K562 (cell line): ENCODE data around the gene NEURL1. TPM values are rescaled to one million over a fixed set of nuclear protein-coding genes. Genes with fewer than 3 reads are reported as not detected.
A peak's percentile ranks its signal among the peaks of the same experiment; 100 is the strongest.

Experiments
- ADNP ChIP-seq: fragments of 200-800 bp; sonication (Bioruptor generic); IDR thresholded peaks from 2 replicates; pipeline ENCODE4 v1.6.1; 2016; ENCODE audit warnings: missing genetic modification characterization, missing compliant biosample characterization
- FOSL1 ChIP-seq: fragments of 200-800 bp; sonication (Bioruptor generic); conservative IDR thresholded peaks from 2 replicates; pipeline ENCODE4 v1.6.1; 2016; ENCODE audit warnings: missing genetic modification characterization, missing compliant biosample characterization
- FOXA3 ChIP-seq, 2 experiments: fragments of 450-650 bp in 1 of 2; sonication (generic) in 1 of 2; formaldehyde crosslinking; IDR thresholded peaks in 1 of 2; conservative IDR thresholded peaks in 1 of 2; 2 replicates each; pipeline versions ENCODE4 v1.4.0 to v1.8.0; 2020 to 2022; ENCODE audit warnings: mild to moderate bottlenecking in 2 of 2, missing genetic modification reagents in 1 of 2
- GATA2 ChIP-seq: sonication (generic); formaldehyde crosslinking; IDR thresholded peaks from 2 replicates; pipeline ENCODE4 v1.4.0; 2020; ENCODE audit warnings: mild to moderate bottlenecking, missing genetic modification reagents
- HOXB6 ChIP-seq: fragments of 250-450 bp; sonication (Bioruptor Pico); IDR thresholded peaks from 2 replicates; pipeline ENCODE4 v1.5.1; 2022; ENCODE audit warnings: mild to moderate bottlenecking, borderline replicate concordance
- ILK ChIP-seq: fragments of 450-650 bp; IDR thresholded peaks from 2 replicates; pipeline ENCODE4 v1.6.1; 2016; ENCODE audit warnings: missing genetic modification characterization, low read depth, mild to moderate bottlenecking, missing compliant biosample characterization, moderate library complexity, borderline replicate concordance
- LEF1 ChIP-seq: fragments of 450-650 bp; IDR thresholded peaks from 2 replicates; pipeline ENCODE4 v1.6.1; 2016; ENCODE audit warnings: mild to moderate bottlenecking
- MEF2A ChIP-seq: IDR thresholded peaks from 2 replicates; pipeline ENCODE4 v1.6.1; 2011; ENCODE audit warnings: low read depth, mild to moderate bottlenecking, low read length, moderate library complexity; ENCODE audit not compliant: control insufficient read depth
- MTA1 ChIP-seq: fragments of 450-650 bp; IDR thresholded peaks from 2 replicates; pipeline ENCODE4 v1.6.1; 2017; ENCODE audit warnings: borderline replicate concordance
- PTRF ChIP-seq: fragments of 450-650 bp; IDR thresholded peaks from 2 replicates; pipeline ENCODE4 v1.6.1; 2016; ENCODE audit warnings: mild to moderate bottlenecking, missing genetic modification characterization, missing compliant biosample characterization
- SMARCB1 ChIP-seq: IDR thresholded peaks from 2 replicates; pipeline ENCODE4 v1.6.1; 2011; ENCODE audit warnings: improper control_type of control experiment, low read depth; ENCODE audit not compliant: insufficient read length
- polyA plus RNA-seq, 8 experiments: library from polyadenylated mRNA; depleted of rRNA in 4 of 8; stranded (reverse) in 5 of 8; unstranded in 3 of 8; fragments of >200 nt; fragmentation: Nextera tagmentation in 2 of 8; fragmentation: Illumina TruSeq in 1 of 8; extraction: Ambion mirVana in 2 of 8; extraction: Trizol in 1 of 8; gene quantifications; 2 replicates each; pipeline versions ENCODE4 v1.2.1 to v1.2.3, GENCODE V29; 2011 to 2014; ENCODE audit warnings: inconsistent platforms in 1 of 8, missing spikeins in 1 of 8
- total RNA-seq, 7 experiments: library from RNA; depleted of rRNA in 6 of 7; stranded (reverse); fragments of >200 nt in 6 of 7; fragmentation: Illumina TruSeq in 2 of 7; extraction: Trizol in 2 of 7; gene quantifications; 2 replicates each; pipeline versions ENCODE4 v1.2.1 to v1.2.3, GENCODE V29; 2011 to 2021; ENCODE audit warnings: low replicate concordance in 1 of 7
- TF ChIP-seq, protein P1 (sequence below): fragments of 450-650 bp; IDR thresholded peaks from 2 replicates; pipeline ENCODE4 v1.6.1; 2016; ENCODE audit warnings: mild to moderate bottlenecking, moderate library complexity
- TF ChIP-seq, protein P2 (sequence below): sonication (generic); formaldehyde crosslinking; IDR thresholded peaks from 2 replicates; pipeline ENCODE4 v1.8.1; 2022; ENCODE audit warnings: missing genetic modification reagents

The NEURL1 gene
- total and polyA plus RNA-seq, 9 of the 15 experiments (the other 6 are each of a cell fraction or from before 2014, with no cell fraction given): 0.01 to 0.45 (median 0.16) TPM; not detected in 5

DNA sequence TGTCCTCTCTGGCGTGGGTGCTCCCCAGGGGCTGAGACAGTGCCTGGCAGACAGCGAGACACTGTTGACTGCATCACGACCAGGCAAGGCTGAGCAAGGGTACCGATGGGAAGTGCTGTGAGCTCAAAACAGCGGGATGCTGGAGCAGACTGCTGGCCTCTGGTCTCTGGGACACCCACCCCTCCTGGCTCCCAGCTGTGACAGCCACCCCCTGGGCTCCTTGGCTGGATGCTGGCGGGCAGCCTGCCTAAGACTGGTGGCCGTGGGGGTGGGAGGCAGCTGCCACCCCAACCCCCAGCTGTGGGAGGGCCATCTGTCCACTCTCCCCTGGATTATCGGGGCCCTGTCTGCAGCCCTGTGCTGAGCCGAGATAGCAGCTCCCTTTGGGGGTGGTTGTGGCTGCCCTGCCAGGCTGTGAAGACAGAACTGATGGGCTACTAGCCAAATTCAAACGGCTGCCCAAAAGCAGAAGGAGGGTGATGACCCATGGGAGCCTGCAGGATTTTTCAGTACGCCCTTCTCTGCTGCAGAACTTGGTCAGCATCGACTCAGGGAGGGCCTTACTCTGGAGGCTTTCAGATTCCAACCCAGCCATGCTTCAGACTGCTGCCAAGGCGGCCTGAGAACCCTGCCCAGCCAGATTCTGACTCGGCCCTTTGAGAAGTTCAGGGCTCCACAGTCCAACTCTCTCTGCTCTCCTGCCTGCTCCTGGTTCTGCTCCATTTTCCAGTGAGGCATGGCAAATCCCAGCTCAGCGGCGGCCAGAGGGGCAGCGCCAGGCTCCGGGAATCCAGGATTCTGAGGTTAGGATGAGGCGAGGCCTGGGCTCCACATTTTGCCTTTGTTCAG lies 125.3 kb downstream of the NEURL1 start (continued):
- TF ChIP-seq, protein P1, sequence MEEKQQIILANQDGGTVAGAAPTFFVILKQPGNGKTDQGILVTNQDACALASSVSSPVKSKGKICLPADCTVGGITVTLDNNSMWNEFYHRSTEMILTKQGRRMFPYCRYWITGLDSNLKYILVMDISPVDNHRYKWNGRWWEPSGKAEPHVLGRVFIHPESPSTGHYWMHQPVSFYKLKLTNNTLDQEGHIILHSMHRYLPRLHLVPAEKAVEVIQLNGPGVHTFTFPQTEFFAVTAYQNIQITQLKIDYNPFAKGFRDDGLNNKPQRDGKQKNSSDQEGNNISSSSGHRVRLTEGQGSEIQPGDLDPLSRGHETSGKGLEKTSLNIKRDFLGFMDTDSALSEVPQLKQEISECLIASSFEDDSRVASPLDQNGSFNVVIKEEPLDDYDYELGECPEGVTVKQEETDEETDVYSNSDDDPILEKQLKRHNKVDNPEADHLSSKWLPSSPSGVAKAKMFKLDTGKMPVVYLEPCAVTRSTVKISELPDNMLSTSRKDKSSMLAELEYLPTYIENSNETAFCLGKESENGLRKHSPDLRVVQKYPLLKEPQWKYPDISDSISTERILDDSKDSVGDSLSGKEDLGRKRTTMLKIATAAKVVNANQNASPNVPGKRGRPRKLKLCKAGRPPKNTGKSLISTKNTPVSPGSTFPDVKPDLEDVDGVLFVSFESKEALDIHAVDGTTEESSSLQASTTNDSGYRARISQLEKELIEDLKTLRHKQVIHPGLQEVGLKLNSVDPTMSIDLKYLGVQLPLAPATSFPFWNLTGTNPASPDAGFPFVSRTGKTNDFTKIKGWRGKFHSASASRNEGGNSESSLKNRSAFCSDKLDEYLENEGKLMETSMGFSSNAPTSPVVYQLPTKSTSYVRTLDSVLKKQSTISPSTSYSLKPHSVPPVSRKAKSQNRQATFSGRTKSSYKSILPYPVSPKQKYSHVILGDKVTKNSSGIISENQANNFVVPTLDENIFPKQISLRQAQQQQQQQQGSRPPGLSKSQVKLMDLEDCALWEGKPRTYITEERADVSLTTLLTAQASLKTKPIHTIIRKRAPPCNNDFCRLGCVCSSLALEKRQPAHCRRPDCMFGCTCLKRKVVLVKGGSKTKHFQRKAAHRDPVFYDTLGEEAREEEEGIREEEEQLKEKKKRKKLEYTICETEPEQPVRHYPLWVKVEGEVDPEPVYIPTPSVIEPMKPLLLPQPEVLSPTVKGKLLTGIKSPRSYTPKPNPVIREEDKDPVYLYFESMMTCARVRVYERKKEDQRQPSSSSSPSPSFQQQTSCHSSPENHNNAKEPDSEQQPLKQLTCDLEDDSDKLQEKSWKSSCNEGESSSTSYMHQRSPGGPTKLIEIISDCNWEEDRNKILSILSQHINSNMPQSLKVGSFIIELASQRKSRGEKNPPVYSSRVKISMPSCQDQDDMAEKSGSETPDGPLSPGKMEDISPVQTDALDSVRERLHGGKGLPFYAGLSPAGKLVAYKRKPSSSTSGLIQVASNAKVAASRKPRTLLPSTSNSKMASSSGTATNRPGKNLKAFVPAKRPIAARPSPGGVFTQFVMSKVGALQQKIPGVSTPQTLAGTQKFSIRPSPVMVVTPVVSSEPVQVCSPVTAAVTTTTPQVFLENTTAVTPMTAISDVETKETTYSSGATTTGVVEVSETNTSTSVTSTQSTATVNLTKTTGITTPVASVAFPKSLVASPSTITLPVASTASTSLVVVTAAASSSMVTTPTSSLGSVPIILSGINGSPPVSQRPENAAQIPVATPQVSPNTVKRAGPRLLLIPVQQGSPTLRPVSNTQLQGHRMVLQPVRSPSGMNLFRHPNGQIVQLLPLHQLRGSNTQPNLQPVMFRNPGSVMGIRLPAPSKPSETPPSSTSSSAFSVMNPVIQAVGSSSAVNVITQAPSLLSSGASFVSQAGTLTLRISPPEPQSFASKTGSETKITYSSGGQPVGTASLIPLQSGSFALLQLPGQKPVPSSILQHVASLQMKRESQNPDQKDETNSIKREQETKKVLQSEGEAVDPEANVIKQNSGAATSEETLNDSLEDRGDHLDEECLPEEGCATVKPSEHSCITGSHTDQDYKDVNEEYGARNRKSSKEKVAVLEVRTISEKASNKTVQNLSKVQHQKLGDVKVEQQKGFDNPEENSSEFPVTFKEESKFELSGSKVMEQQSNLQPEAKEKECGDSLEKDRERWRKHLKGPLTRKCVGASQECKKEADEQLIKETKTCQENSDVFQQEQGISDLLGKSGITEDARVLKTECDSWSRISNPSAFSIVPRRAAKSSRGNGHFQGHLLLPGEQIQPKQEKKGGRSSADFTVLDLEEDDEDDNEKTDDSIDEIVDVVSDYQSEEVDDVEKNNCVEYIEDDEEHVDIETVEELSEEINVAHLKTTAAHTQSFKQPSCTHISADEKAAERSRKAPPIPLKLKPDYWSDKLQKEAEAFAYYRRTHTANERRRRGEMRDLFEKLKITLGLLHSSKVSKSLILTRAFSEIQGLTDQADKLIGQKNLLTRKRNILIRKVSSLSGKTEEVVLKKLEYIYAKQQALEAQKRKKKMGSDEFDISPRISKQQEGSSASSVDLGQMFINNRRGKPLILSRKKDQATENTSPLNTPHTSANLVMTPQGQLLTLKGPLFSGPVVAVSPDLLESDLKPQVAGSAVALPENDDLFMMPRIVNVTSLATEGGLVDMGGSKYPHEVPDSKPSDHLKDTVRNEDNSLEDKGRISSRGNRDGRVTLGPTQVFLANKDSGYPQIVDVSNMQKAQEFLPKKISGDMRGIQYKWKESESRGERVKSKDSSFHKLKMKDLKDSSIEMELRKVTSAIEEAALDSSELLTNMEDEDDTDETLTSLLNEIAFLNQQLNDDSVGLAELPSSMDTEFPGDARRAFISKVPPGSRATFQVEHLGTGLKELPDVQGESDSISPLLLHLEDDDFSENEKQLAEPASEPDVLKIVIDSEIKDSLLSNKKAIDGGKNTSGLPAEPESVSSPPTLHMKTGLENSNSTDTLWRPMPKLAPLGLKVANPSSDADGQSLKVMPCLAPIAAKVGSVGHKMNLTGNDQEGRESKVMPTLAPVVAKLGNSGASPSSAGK: no peak
- no peak for TF ChIP-seq MEF2A
- TF ChIP-seq MTA1: no peak
- no peak for TF ChIP-seq ILK (tag)
- peak; percentile 96 for TF ChIP-seq GATA2 (CRISPR knock-in tag)
- TF ChIP-seq SMARCB1: no peak
- no peak for TF ChIP-seq FOSL1 (tag)
- TF ChIP-seq PTRF: no peak
- TF ChIP-seq, protein P2, sequence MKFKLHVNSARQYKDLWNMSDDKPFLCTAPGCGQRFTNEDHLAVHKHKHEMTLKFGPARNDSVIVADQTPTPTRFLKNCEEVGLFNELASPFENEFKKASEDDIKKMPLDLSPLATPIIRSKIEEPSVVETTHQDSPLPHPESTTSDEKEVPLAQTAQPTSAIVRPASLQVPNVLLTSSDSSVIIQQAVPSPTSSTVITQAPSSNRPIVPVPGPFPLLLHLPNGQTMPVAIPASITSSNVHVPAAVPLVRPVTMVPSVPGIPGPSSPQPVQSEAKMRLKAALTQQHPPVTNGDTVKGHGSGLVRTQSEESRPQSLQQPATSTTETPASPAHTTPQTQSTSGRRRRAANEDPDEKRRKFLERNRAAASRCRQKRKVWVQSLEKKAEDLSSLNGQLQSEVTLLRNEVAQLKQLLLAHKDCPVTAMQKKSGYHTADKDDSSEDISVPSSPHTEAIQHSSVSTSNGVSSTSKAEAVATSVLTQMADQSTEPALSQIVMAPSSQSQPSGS (CRISPR knock-in tag): no peak
- TF ChIP-seq LEF1: peak; percentile 53
- TF ChIP-seq FOXA3 (CRISPR knock-in tag; conservative IDR thresholded peaks at IDR 0.05 in 1 of 2, IDR thresholded peaks at IDR 0.05 in 1 of 2): no peak
- TF ChIP-seq ADNP: no peak
- no peak for TF ChIP-seq HOXB6 (CRISPR knock-in tag)
